GM23338 (cell line): ENCODE results near the gene DCST2. TPM values are rescaled to one million over a fixed set of nuclear protein-coding genes. Genes with fewer than 3 reads are reported as not detected.

Experiments used
- ATAC-seq: fragments of 200-7000 bp; cut with Tn5 transposase; 3 replicates; pipeline ENCODE4 v1.9.1; 2020
- DNase-seq: peaks from one replicate; pipeline ENCODE4 v3.0.0-alpha.2; 2015; ENCODE audit warnings: low spot score
- H2AFZ ChIP-seq: fragments of 200-600 bp; sonication (generic); 2 replicates; pipeline ENCODE4 v1.8.0; 2016; ENCODE audit warnings: antibody characterized with exemption, mild to moderate bottlenecking, moderate library complexity
- H3F3A ChIP-seq: fragments of 200-600 bp; sonication (generic); replicated peaks from 2 replicates; pipeline ENCODE4 v1.8.0; 2017; ENCODE audit warnings: antibody characterized with exemption, mixed run types, low read depth
- H3K27ac ChIP-seq: fragments of 200-600 bp; sonication (generic); 2 replicates; pipeline ENCODE4 v1.6.1; 2016; ENCODE audit warnings: low read depth
- H3K27me3 ChIP-seq: fragments of 200-600 bp; sonication (generic); 2 replicates; pipeline ENCODE4 v1.8.0; 2016; ENCODE audit warnings: mild to moderate bottlenecking, mixed run types, moderate library complexity; ENCODE audit not compliant: insufficient read depth
- H3K36me3 ChIP-seq: fragments of 200-600 bp; sonication (generic); 2 replicates; pipeline ENCODE4 v1.8.0; 2016; ENCODE audit warnings: mild to moderate bottlenecking; ENCODE audit not compliant: insufficient read depth
- H3K4me1 ChIP-seq: fragments of 200-600 bp; sonication (generic); 2 replicates; pipeline ENCODE4 v1.8.0; 2016; ENCODE audit warnings: mild to moderate bottlenecking, moderate library complexity; ENCODE audit not compliant: insufficient read depth
- H3K4me2 ChIP-seq: fragments of 200-600 bp; sonication (generic); 2 replicates; pipeline ENCODE4 v1.7.1; 2017; ENCODE audit warnings: mixed run types
- H3K4me3 ChIP-seq: fragments of 200-600 bp; sonication (generic); 2 replicates; pipeline ENCODE4 v1.6.1; 2016; ENCODE audit warnings: mixed run types
- H3K79me2 ChIP-seq: fragments of 200-600 bp; sonication (generic); replicated peaks from 2 replicates; pipeline ENCODE4 v1.8.0; 2017; ENCODE audit warnings: mild to moderate bottlenecking; ENCODE audit not compliant: insufficient read depth
- H3K9me2 ChIP-seq: fragments of 200-600 bp; sonication (generic); 2 replicates; pipeline ENCODE4 v1.8.0; 2017; ENCODE audit not compliant: insufficient read depth
- H4K20me1 ChIP-seq: fragments of 200-600 bp; sonication (generic); replicated peaks from 2 replicates; pipeline ENCODE4 v1.8.0; 2017; ENCODE audit warnings: mild to moderate bottlenecking; ENCODE audit not compliant: insufficient read depth
- H3K27ac Mint-ChIP-seq: 2 replicates; pipeline ENCODE4 v1.8.0; 2020; ENCODE audit warnings: inconsistent platforms, mild to moderate bottlenecking, moderate library complexity, mixed read lengths
- H3K27me3 Mint-ChIP-seq: 3 replicates; pipeline ENCODE4 v1.8.0; 2022; ENCODE audit warnings: low read depth, mild to moderate bottlenecking, moderate library complexity, mixed read lengths, inconsistent platforms; ENCODE audit not compliant: insufficient read depth, poor library complexity
- H3K36me3 Mint-ChIP-seq: 3 replicates; pipeline ENCODE4 v1.8.0; 2021; ENCODE audit warnings: low read depth, mild to moderate bottlenecking, inconsistent platforms, moderate library complexity, mixed read lengths
- H3K4me1 Mint-ChIP-seq: 3 replicates; pipeline ENCODE4 v1.8.0; 2020; ENCODE audit warnings: mild to moderate bottlenecking, inconsistent platforms, mixed read lengths
- H3K4me3 Mint-ChIP-seq: 3 replicates; pipeline ENCODE4 v1.8.0; 2021; ENCODE audit warnings: moderate library complexity, mild to moderate bottlenecking, inconsistent platforms, mixed read lengths
- H3K9me3 Mint-ChIP-seq: 3 replicates; pipeline ENCODE4 v1.8.0; 2020; ENCODE audit warnings: moderate library complexity, mild to moderate bottlenecking, inconsistent platforms, mixed read lengths
- CREB1 ChIP-seq: fragments of 250-450 bp; sonication (Bioruptor Pico); IDR thresholded peaks from 2 replicates; pipeline ENCODE4 v1.5.0; 2020; ENCODE audit warnings: low read depth, mild to moderate bottlenecking, moderate library complexity
- CTCF ChIP-seq, 2 experiments: fragments of 200-600 bp in 1 of 2; sonication (generic) in 1 of 2; conservative IDR thresholded peaks; 2 replicates each; pipeline versions ENCODE4 v1.5.1 to v1.6.1; 2016 to 2017; ENCODE audit warnings: antibody characterized with exemption in 2 of 2, low read depth in 2 of 2, mild to moderate bottlenecking in 2 of 2, moderate library complexity in 1 of 2
- ETS1 ChIP-seq: IDR thresholded peaks from 2 replicates; pipeline ENCODE4 v1.6.1; 2016; ENCODE audit warnings: antibody characterized with exemption
- EZH2 ChIP-seq: fragments of 200-600 bp; sonication (generic); IDR thresholded peaks from one replicate; pipeline ENCODE4 v1.8.0; 2017; ENCODE audit warnings: antibody characterized with exemption, mild to moderate bottlenecking, low read depth; ENCODE audit not compliant: unreplicated experiment
- EZH2phosphoT487 ChIP-seq: fragments of 200-600 bp; sonication (generic); IDR thresholded peaks from one replicate; pipeline ENCODE4 v1.8.1; 2018; ENCODE audit warnings: antibody characterized with exemption; ENCODE audit not compliant: unreplicated experiment
- JUNB ChIP-seq: IDR thresholded peaks from one replicate; pipeline ENCODE4 v1.6.1; 2016; ENCODE audit warnings: antibody characterized with exemption; ENCODE audit not compliant: unreplicated experiment
- NANOG ChIP-seq: IDR thresholded peaks from 2 replicates; pipeline ENCODE4 v1.6.1; 2016; ENCODE audit warnings: antibody characterized with exemption, borderline replicate concordance
- POLR2AphosphoS5 ChIP-seq: IDR thresholded peaks from 2 replicates; pipeline ENCODE4 v1.6.1; 2016; ENCODE audit warnings: antibody characterized with exemption, low read depth
- REST ChIP-seq: IDR thresholded peaks from one replicate; pipeline ENCODE4 v1.6.1; 2018; ENCODE audit warnings: antibody characterized with exemption; ENCODE audit not compliant: unreplicated experiment
- STAT1 ChIP-seq: IDR thresholded peaks from one replicate; pipeline ENCODE4 v1.6.1; 2016; ENCODE audit warnings: antibody characterized with exemption; ENCODE audit not compliant: unreplicated experiment
- ZNF114 ChIP-seq: fragments of 250-450 bp; sonication (Bioruptor Pico); IDR thresholded peaks from 2 replicates; pipeline ENCODE4 v1.5.0; 2020; ENCODE audit warnings: mild to moderate bottlenecking, moderate library complexity
- ZNF331 ChIP-seq: fragments of 250-450 bp; sonication (Bioruptor Pico); IDR thresholded peaks from 2 replicates; pipeline ENCODE4 v1.5.0; 2020; ENCODE audit warnings: low read depth, mild to moderate bottlenecking, moderate library complexity
- ZNF462 ChIP-seq: fragments of 250-450 bp; sonication (Bioruptor Pico); IDR thresholded peaks from 2 replicates; pipeline ENCODE4 v1.5.0; 2020; ENCODE audit warnings: mild to moderate bottlenecking, moderate library complexity
- polyA plus RNA-seq: library from polyadenylated mRNA; unstranded; fragments of >200 nt; fragmentation: Nextera tagmentation; extraction: Ambion mirVana; gene quantifications from 2 replicates; pipeline ENCODE4 v1.2.1, GENCODE V29; 2016
- total RNA-seq: library from RNA; depleted of rRNA; stranded (reverse); fragments of >200 nt; shearing (Covaris generic); gene quantifications from 2 replicates; pipeline ENCODE4 v1.2.3, GENCODE V29; 2014

DCST2 gene
- total and polyA plus RNA-seq, 2 experiments from 2014 or later: 0.78 TPM; not detected in 1

GRCh38 chr1:155051777-155052398, 18.3 kb upstream of the DCST2 start:
- Mint-ChIP-seq H3K9me3 (no peaks in the 10 kb centered on the region; the same call in 2 of the 3 replicates), H3K27ac (no peak overlapping the region), H3K36me3 (no peaks in the 10 kb centered on the region; the same call in 2 of the 3 replicates), H3K4me3 (peak overlapping the region; percentile 76), H3K27me3 (peaks cover 27% of the 10 kb centered on the region), H3K4me1 (peaks cover 39% of the 10 kb centered on the region)
- Histone ChIP-seq H3K27ac (no peak overlapping the region), H3F3A (peaks cover 12% of the 10 kb centered on the region; the same call in 1 of the 2 replicates), H3K4me2 (peak overlapping the region; percentile 98), H3K9me2 (no peaks in the 10 kb centered on the region), H3K4me3 (peak overlapping the region; percentile 90), H3K79me2 (no peaks in the 10 kb centered on the region), H2AFZ (peak overlapping the region; percentile 84; the same call in 1 of the 2 replicates), H4K20me1 (peaks cover 3% of the 10 kb centered on the region; the same call in 1 of the 2 replicates), H3K36me3 (no peaks in the 10 kb centered on the region), H3K4me1 (peaks cover 18% of the 10 kb centered on the region; the same call in 1 of the 2 replicates), H3K27me3 (peaks cover 24% of the 10 kb centered on the region)
- TF ChIP-seq ETS1 (no peak), EZH2phosphoT487 (no peak), EZH2 (no peak), ZNF331 (no peak), JUNB (no peak), REST (no peak), STAT1 (no peak), CTCF (conservative IDR thresholded peaks at IDR 0.05; ENCODE audit: low read depth in 2 of 2) (no peak), ZNF462 (no peak), CREB1 (no peak), POLR2AphosphoS5 (no peak), ZNF114 (CRISPR knock-in tag) (no peak), NANOG (no peak)
- ATAC-seq (peak; percentile 8), DNase-seq (peak; percentile 51)
